A172 (cell line): Measurements from ENCODE around the gene AJUBA. TPM values are rescaled to one million over a fixed set of nuclear protein-coding genes. Genes with fewer than 3 reads are reported as not detected.
A peak's percentile ranks its signal among the peaks of the same experiment; 100 is the strongest.
"Not testable (repeated sequence)": the region's sequence is repeated elsewhere in the genome, so short reads cannot be mapped to it uniquely, and the experiment has no call there.

ENCODE experiments used
- DNase-seq: peaks from one replicate; pipeline ENCODE4 v3.0.0-alpha.2; 2015; ENCODE audit warnings: low spot score
- total RNA-seq: library from RNA; depleted of rRNA; stranded (reverse); fragments of >200 nt; shearing (Covaris generic); gene quantifications from 2 replicates; pipeline ENCODE4 v1.2.3, GENCODE V29; 2014; rRNA removed

The AJUBA gene
- total RNA-seq = 47.5 and 65.5 TPM in 2 replicates

GRCh38 chr14:22982477-22983245 is at the start of gene AJUBA:
Gene AJUBA, minus strand, starts transcription at chr14:22982551. Its CDS starts 285 bp downstream, at chr14:22982266.
- peak; percentile 58 for DNase-seq

GRCh38 chr14:23030936-23031335 is 48.6 kb upstream of the AJUBA start:
- no peak for DNase-seq

- DNase-seq = no peak
These were observed 46.4 kb upstream of the AJUBA start for GRCh38 chr14:23028799-23029198.

- DNase-seq = no peak
These were observed 42.9 kb upstream of the AJUBA start for GRCh38 chr14:23025151-23025814.

GRCh38 chr14:23024612-23025075 is 42.3 kb upstream of the AJUBA start:
- DNase-seq = no peak

GRCh38 chr14:23023795-23024152 is 41.4 kb upstream of the AJUBA start:
- DNase-seq = no peak

GRCh38 chr14:23023022-23023794 is 40.9 kb upstream of the AJUBA start:
- DNase-seq = no peak

- DNase-seq = no peak
These were observed 39.6 kb upstream of the AJUBA start for GRCh38 chr14:23021889-23022442.

GRCh38 chr14:23021434-23021833 is 39.1 kb upstream of the AJUBA start:
- no peak for DNase-seq

- no peak for DNase-seq
These were observed 38.1 kb upstream of the AJUBA start for GRCh38 chr14:23020143-23021128.

GRCh38 chr14:23018107-23018506 is 35.8 kb upstream of the AJUBA start:
- DNase-seq = no peak

GRCh38 chr14:23017091-23017490 is 34.7 kb upstream of the AJUBA start:
- DNase-seq = no peak

GRCh38 chr14:23015618-23016017 is 33.3 kb upstream of the AJUBA start:
- DNase-seq = no peak

GRCh38 chr14:23013749-23014054 is 31.4 kb upstream of the AJUBA start:
- not testable (repeated sequence) for DNase-seq

GRCh38 chr14:23013054-23013748 is 30.9 kb upstream of the AJUBA start:
- no peak for DNase-seq

- peak; percentile 16 for DNase-seq
These were observed 27.8 kb upstream of the AJUBA start, which contains the start of gene C14orf93 for GRCh38 chr14:23009939-23010726. Gene C14orf93, minus strand, starts transcription at chr14:23010143. Its CDS starts 11,120 bp downstream, at chr14:22999023.

- no peak for DNase-seq
These were observed 27.2 kb upstream of the AJUBA start for GRCh38 chr14:23009483-23009938.

GRCh38 chr14:23008831-23009230 is 26.5 kb upstream of the AJUBA start:
- DNase-seq = no peak
